HG03108 (cell line): ENCODE data around the gene TMEM63C.
"Not testable (repeated sequence)": the region's sequence is repeated elsewhere in the genome, so short reads cannot be mapped to it uniquely, and the experiment has no call there.

Experiments
- ATAC-seq: cut with Tn5 transposase; IDR thresholded peaks from one replicate; pipeline ENCODE4 v1.9.1; 2021; ENCODE audit warnings: moderate library complexity; ENCODE audit not compliant: unreplicated experiment

TMEM63C gene

DNA sequence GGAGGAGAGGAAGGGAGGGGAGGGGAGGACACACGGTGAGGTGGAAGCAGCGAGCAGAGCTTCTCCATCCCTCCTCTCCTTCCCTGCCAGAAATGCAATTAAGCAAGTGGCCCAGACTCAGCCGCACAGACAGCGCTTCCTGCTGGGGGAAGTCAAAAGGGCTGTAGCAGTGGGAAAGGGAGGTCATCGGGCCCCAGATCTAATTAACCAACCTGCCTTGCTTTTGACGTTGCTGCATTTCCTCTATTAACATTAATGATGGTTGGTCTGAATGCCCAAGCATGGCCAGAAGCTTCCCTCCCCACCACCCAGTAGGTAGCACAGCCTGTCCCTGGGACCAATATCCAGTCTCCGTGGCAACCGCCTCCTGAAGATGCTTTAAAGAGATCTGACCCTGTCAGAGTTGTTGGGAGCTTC lies 94.0 kb downstream of the TMEM63C start:
- no peak for ATAC-seq

- ATAC-seq = no peak
Measured at GRCh38 chr14:77276295-77276935, 94.8 kb downstream of the TMEM63C start.

DNA sequence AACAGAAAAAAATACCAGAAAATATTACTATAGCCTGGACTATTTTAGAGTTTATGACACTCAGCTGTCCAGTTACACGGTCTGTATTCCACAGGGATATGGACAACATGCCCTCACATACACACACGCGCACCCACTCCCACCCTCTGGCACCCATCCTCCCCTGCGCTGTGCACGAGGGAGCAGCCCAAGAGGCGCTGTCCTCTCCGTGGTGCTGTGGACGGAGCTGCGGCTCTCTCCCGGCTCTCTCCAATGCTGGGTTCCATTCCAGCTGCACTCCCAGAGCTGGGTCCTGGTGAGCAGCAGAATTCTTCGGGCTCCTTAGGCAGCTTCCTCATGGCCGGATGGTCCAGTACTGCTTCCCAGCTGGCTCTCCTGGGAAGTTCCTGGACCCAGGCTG lies 95.4 kb downstream of the TMEM63C start:
- ATAC-seq = no peak

DNA sequence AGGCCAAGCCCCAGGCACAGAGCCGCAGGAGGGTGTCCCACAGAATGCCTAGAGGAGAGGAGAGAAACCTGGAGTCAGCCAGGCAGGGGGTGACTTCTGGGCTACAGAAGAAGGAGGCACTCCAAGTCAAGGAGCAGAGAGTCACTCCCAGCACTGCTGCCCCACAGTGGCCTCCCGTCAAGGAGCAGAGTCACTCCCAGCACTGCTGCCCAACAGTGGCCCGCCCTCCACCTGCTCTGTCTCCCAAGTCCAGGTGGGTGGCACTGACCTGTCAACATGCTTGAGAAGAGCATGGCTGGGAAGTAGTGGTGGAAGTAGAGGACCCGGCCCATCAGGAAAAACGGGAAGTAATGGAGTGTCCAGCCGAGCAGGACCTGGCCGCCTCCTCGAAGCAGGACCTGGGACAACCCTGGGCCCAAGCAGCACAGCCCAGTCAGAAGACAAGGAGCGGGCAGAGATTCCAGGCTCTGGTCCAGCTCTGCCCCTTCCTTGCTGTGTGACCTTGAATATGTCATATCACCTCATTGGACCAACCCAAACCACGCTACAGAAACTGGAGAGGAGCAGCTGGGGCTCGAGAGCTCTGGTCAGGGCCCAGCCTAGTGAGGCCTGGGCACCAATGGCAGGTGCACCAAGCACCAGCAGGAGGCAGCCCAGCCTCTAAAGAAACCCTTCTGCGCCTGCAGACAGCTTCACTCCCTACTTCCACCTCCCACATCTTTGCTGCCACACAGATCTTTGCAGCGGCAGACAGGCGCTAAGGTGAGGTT lies 97.0 kb downstream of the TMEM63C start:
- no peak for ATAC-seq

DNA sequence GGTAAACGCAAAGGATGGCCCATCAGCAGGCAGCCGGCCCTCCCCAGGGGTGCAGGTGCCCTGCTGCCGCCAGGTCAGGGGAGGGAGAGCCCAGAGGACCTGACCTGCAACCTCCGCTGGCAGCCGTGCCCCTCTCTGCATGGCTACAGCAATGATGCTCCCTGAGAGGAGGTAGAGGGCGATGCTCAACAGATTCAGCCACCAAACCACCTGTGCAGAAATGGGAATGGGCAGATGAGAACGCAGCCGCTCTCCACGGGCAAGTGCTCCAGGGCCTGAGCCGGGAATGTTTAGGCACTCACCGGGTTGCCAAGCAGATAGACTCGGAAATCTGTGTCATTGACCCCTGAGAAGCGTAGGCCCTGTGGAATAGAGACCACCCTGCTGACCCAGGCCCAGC lies 98.1 kb downstream of the TMEM63C start:
- no peak for ATAC-seq

GRCh38 chr14:77280921-77281320 lies 99.3 kb downstream of the TMEM63C start:
- not testable (repeated sequence) for ATAC-seq

- no peak for ATAC-seq
Measured at GRCh38 chr14:77281852-77282410, 100.3 kb downstream of the TMEM63C start.

- no peak for ATAC-seq
Measured at GRCh38 chr14:77284066-77284465, 102.5 kb downstream of the TMEM63C start.

DNA sequence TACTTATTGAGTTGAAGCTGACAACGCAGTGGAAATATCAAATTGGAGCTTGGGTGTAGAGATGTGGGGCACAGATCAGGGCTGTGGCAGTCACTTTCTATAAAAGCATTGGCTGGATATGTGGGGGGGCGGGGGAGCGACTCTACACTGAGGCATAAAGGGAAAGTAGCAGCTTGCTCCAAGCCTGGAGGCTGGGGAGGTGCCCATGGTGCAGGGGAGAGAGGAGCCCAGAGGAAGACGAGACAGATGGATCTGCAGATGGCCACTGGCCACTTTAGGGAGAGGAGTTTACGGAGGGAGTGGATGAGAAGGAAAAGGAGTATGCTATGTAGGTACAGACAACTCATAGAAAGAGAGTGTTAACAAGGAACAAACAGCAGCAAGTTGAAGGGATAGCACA lies 102.9 kb downstream of the TMEM63C start:
- no peak for ATAC-seq

DNA sequence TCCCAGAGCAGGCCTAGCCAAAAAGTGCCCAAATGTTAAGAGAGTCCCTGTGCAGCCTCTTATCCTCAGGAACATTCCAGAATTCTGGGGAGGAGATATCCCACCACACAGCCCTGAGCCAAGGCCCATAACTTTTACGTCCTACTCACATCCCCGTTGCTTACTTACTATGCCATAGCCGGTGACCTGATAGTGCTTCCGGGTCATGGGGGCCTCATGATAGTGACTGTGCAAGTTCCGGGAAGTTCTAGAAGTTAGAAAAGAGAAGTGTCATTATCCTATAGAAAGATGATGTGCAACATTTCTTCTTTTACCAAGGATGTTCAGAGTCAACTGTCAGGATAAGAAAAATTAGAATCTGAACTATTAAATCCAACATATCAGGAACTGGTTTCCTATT lies 105.0 kb downstream of the TMEM63C start:
- no peak for ATAC-seq

DNA sequence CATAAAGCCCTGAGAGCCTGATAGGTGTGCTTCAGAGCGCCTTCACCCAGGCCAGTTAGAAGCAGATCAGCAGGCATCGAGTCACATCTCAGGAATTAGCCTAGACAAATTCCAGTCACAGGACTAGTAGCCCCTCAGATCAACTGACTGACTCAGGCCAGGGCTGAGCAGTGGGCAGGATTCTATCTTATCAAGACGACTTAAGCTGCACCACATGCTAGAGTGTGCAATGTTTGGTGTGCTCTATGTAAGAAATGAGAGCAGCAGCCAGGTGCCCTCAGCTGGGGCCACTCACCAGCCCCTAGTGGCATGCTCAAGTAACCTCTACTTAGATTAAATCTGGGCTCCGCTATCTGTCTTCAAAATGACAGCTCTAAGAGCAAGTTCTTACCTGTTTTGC lies 109.1 kb downstream of the TMEM63C start:
- ATAC-seq = no peak

DNA sequence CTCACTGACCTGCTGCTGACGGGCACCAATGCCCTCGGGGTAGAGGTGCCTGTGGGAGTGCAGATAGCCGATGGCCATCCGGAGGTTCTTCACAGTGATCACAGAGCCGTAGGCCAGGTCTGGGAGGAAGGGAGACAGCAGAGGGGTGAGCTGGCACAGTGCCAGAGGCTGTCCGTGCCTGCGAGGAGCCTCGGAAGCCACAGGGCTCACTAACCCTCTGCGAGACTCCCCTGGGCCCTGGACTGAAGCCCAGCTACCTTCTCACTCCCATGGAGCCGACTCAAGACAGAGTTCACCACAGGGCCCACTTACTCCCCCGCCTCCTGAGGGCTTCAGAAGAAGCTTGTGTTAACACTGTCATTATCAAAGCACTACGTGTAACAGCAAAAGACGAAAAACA lies 114.6 kb downstream of the TMEM63C start:
- no peak for ATAC-seq

DNA sequence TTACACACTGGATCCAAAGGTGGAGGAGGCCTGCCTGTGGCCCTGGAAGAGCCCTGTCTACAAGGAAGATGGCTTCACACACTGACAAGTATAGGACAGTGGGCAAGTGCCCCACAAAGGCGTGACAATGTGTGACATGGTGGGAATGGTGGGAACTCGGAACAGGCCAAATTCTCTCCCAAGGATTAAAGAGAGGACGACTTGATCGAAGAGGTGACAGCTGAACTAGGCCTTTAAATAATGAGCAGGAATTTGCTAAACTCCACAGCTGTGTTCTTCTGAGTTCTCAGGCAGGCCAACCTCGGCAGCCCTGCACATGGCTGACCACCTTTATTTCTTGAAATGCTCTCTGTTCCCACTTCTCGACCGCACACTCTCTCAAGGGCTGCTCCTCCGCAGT lies 115.3 kb downstream of the TMEM63C start:
- no peak for ATAC-seq

DNA sequence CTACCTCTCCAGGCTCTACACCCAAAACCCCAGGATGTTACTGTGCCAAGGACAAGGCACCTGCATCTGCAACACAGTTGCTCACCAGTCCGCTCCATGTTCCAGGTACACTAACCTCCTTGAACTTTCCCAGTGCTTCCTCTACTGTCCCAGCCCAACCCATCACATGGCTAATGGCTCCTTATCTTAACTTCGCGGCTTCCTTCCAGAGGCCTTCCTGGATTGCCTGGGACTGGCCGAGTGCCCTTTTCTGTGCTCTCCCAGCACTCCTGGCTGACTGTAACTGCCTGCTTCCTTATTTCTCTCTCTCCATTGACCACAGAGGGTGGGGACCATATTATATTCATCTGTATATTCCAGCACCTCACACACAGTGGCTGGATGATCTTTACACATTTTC lies 118.2 kb downstream of the TMEM63C start:
- no peak for ATAC-seq

DNA sequence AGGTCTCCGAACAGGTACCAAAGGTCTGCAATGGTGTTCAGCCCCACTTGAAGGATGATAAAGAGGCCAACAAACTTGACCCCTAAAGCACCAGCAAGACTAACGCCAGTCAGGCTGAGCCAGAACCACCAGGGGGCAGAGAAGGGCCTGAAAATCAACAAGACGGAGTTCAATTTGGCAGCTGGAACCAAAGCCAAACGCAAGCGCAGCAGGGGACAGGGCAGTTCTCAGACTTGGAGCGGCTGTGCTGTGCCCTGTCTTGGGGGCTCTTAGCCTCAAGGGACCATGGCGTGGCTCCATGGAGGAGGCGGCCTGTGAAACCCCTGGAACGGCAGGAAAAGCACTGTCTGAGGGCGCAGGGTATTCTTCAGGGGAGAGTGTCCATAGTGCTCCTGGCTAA lies 119.5 kb downstream of the TMEM63C start:
- ATAC-seq = no peak

- no peak for ATAC-seq
Measured at GRCh38 chr14:77302926-77303325, 121.3 kb downstream of the TMEM63C start.

- no peak for ATAC-seq
Measured at GRCh38 chr14:77303417-77304156, 122.0 kb downstream of the TMEM63C start.

- ATAC-seq = no peak
Measured at GRCh38 chr14:77305696-77306095, 124.1 kb downstream of the TMEM63C start.

- ATAC-seq = no peak
Measured at GRCh38 chr14:77306416-77306815, 124.8 kb downstream of the TMEM63C start.

DNA sequence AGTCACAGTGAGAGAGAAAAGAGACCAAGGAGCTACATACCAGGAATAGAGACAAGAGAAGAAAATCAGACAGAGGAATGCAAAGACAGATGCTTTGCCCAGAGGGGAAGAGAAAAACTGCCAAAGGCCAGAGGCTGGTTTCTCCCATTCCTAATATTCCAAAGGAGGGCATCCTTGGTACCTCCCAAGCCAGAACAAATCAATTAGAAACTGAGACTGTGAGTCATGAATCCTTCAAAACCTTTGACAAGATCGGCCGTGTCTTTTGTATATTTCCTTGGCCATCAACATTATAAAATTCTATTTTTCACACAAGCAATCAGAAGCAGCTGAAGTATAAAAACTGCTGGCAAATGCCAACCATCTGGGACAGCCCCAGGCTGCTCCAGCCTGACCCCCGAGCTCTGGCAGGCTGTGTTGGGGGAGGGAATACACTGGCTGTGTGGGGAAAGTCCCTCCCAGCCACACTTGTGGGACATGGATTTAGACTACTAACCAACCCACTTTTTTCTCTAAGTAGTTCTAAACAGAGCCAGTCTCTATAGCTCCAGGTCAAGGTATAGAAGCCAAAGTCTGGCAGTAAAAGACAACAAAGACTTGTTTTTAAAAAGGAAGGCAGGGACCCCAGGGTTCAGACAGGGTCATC lies 125.4 kb downstream of the TMEM63C start:
- ATAC-seq = no peak
